ENCODE measurements around the gene DYNLL1.

DNA sequence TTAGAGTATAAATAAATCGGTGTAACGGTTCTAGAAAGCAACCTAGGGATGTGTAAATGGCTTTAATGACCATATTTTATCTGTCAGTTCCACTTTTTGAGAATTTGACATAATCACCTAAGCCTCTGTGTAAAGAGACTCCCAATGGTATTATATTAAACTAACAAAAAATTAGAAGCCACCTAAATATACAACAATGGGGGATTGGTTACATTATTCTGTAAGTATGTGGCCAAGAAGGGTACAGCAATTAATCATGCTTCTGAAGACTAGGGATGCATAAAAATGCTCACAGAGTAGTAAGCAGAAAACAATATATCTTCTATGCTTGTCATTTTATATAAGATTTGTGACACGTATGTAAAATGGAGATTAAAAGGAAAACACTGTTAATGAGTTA is 48.8 kb downstream of the DYNLL1 start:
- no peak for TF ChIP-seq CEBPB (IDR thresholded peaks at IDR 0.05)
- TF ChIP-seq POLR2A (IDR thresholded peaks at IDR 0.05; ENCODE audit: low read length): no peak
- TF ChIP-seq SREBF2 (IDR thresholded peaks at IDR 0.05): no peak

All from A549 (cell line).